ENCODE results near the gene SLC9A9. TPM values are rescaled to one million over a fixed set of nuclear protein-coding genes. Genes with fewer than 3 reads are reported as not detected.

The SLC9A9 gene
- total RNA-seq, 1 experiment from 2014 or later = 1.4 TPM

DNA sequence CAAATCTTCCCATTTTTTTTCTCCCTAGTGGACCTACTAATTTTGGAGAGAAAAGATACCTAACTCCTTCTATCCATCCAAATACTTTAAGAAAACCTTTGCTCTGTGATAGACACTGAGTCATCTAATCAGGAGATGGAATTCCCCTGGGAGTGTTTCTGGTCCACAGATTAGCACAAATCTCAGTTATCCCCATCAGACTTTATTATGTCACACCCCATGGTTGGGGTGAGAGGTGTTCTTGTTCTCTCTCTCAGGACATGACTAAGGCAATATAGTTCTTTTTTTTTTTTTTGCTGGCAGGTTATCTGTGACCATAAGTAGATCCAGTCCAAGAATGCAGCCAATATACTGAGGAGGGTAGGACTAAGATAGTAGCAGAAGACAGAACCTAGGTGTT, 15.8 kb downstream of the SLC9A9 start:
- intact Hi-C loops (cut with micrococcal nuclease; ENCODE audit: unreplicated experiment) = no loop called here

DNA sequence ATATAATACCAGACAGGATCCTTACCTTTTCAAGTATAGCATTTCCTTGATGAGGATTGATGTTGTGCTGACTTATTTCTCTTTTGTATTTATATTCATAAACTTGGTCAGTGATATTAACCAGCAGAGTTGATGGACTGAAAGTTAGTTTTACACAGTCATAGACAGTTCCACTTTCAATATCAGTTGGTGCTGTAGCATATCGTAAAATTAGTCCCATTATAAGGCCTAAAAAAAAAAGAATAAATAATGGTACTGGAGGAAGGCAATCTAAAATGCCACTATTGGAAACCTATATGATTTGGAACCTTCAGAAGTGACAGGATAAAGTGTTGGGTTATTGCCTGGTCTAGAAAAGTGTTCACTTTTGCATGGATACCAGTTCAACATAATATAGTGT, 16.3 kb downstream of the SLC9A9 start:
- POLR2A ChIA-PET (ENCODE audit: low non-redundant PET) = no interaction called here
- H3K9me3 ChIP-seq (ENCODE audit: low read depth, low read length, poor library complexity, severe bottlenecking) = no peaks in the 10 kb centered on the region
- H3K27me3 ChIP-seq (replicated peaks; ENCODE audit: insufficient read depth, low read depth, low read length, poor library complexity) = no peaks in the 10 kb centered on the region
- CTCF ChIA-PET = no interaction called here
- no peak overlapping the region for H3K4me3 ChIP-seq (ENCODE audit: low read depth, low read length, poor library complexity, severe bottlenecking)
- no peak overlapping the region for H3K27ac ChIP-seq (ENCODE audit: low read depth, low read length, poor library complexity, severe bottlenecking)
- H3K4me1 ChIP-seq (ENCODE audit: insufficient read depth, low read length, poor library complexity, severe bottlenecking) = no peaks in the 10 kb centered on the region
- H3K36me3 ChIP-seq (ENCODE audit: insufficient read depth, low read length, poor library complexity, severe bottlenecking) = no peaks in the 10 kb centered on the region
- TF ChIP-seq, protein P1, sequence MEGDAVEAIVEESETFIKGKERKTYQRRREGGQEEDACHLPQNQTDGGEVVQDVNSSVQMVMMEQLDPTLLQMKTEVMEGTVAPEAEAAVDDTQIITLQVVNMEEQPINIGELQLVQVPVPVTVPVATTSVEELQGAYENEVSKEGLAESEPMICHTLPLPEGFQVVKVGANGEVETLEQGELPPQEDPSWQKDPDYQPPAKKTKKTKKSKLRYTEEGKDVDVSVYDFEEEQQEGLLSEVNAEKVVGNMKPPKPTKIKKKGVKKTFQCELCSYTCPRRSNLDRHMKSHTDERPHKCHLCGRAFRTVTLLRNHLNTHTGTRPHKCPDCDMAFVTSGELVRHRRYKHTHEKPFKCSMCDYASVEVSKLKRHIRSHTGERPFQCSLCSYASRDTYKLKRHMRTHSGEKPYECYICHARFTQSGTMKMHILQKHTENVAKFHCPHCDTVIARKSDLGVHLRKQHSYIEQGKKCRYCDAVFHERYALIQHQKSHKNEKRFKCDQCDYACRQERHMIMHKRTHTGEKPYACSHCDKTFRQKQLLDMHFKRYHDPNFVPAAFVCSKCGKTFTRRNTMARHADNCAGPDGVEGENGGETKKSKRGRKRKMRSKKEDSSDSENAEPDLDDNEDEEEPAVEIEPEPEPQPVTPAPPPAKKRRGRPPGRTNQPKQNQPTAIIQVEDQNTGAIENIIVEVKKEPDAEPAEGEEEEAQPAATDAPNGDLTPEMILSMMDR (conservative IDR thresholded peaks at IDR 0.05; ENCODE audit: low read depth, low read length) = no peak
- no peak for TF ChIP-seq EZH2 (IDR thresholded peaks at IDR 0.05; ENCODE audit: borderline replicate concordance, low read depth, low read length, poor library complexity, severe bottlenecking)
- intact Hi-C loops (cut with micrococcal nuclease; ENCODE audit: unreplicated experiment) = no loop called here
- DNase-seq (ENCODE audit: low spot score) = no peak
- BruUV-seq (replicated peaks) = no TSS peak

More for the DNA sequence above, 15.8 kb downstream of the SLC9A9 start:
- no peak for TF ChIP-seq EZH2 (IDR thresholded peaks at IDR 0.05; ENCODE audit: borderline replicate concordance, low read depth, low read length, poor library complexity, severe bottlenecking)
- TF ChIP-seq, protein P1 (conservative IDR thresholded peaks at IDR 0.05; ENCODE audit: low read depth, low read length) = no peak
- peak; percentile 17 for DNase-seq (ENCODE audit: low spot score)
- Histone ChIP-seq H3K4me3 (ENCODE audit: low read depth, low read length, poor library complexity, severe bottlenecking) (no peak overlapping the region), H3K27ac (ENCODE audit: low read depth, low read length, poor library complexity, severe bottlenecking) (no peak overlapping the region), H3K27me3 (replicated peaks; ENCODE audit: insufficient read depth, low read depth, low read length, poor library complexity) (no peaks in the 10 kb centered on the region), H3K36me3 (ENCODE audit: insufficient read depth, low read length, poor library complexity, severe bottlenecking) (no peaks in the 10 kb centered on the region), H3K9me3 (ENCODE audit: low read depth, low read length, poor library complexity, severe bottlenecking) (no peaks in the 10 kb centered on the region), H3K4me1 (ENCODE audit: insufficient read depth, low read length, poor library complexity, severe bottlenecking) (no peaks in the 10 kb centered on the region)
- CTCF ChIA-PET = no interaction called here
- POLR2A ChIA-PET (ENCODE audit: low non-redundant PET) = no interaction called here
- no TSS peak for BruUV-seq (replicated peaks)

DNA sequence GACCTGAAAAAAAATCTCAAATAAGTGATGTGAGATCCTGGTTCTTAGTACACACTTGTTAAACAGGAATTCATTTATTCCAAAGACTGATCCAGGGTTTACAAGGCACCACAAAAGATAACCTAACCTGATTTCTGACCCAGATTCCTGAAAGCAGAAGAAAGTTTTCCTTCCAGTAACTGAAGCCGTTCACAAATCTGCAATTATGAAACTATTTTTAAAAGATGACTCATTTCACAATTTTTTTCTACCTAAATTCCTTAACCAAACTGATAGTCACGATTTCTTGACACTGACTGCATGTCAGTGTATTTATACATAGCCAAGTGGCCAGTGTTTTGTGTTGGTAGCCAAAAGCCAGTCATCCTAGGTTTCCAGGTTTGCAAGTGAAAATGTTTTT, 17.1 kb downstream of the SLC9A9 start:
- POLR2A ChIA-PET (ENCODE audit: low non-redundant PET) = no interaction called here
- no peak for DNase-seq (ENCODE audit: low spot score)
- Histone ChIP-seq H3K27ac (ENCODE audit: low read depth, low read length, poor library complexity, severe bottlenecking) (no peak overlapping the region), H3K4me3 (ENCODE audit: low read depth, low read length, poor library complexity, severe bottlenecking) (no peak overlapping the region), H3K27me3 (replicated peaks; ENCODE audit: insufficient read depth, low read depth, low read length, poor library complexity) (no peaks in the 10 kb centered on the region), H3K9me3 (ENCODE audit: low read depth, low read length, poor library complexity, severe bottlenecking) (no peaks in the 10 kb centered on the region), H3K36me3 (ENCODE audit: insufficient read depth, low read length, poor library complexity, severe bottlenecking) (no peaks in the 10 kb centered on the region), H3K4me1 (ENCODE audit: insufficient read depth, low read length, poor library complexity, severe bottlenecking) (no peaks in the 10 kb centered on the region)
- BruUV-seq (replicated peaks) = no TSS peak
- CTCF ChIA-PET = no interaction called here
- intact Hi-C loops (cut with micrococcal nuclease; ENCODE audit: unreplicated experiment) = no loop called here
- TF ChIP-seq EZH2 (IDR thresholded peaks at IDR 0.05; ENCODE audit: borderline replicate concordance, low read depth, low read length, poor library complexity, severe bottlenecking) = no peak
- TF ChIP-seq, protein P1 (conservative IDR thresholded peaks at IDR 0.05; ENCODE audit: low read depth, low read length) = no peak
